Activated T-helper 17 cell treated with anti-CD3 and anti-CD28 coated beads, Interleukin-2, amount 50 U/mL, for 72 hours (primary cell): ENCODE results near the gene CTCF. TPM values are rescaled to one million over a fixed set of nuclear protein-coding genes. Genes with fewer than 3 reads are reported as not detected.
"Not testable (repeated sequence)": the region's sequence is repeated elsewhere in the genome, so short reads cannot be mapped to it uniquely, and the experiment has no call there.

Experiments used
- ATAC-seq: fragments of 150-1000 bp; cut with Tn5 transposase; replicated peaks from 2 replicates; pipeline ENCODE4 v1.10.0; 2021; ENCODE audit warnings: mild to moderate bottlenecking, moderate library complexity
- H3K27ac Mint-ChIP-seq: one replicate; pipeline ENCODE4 v1.8.0; 2022; ENCODE audit warnings: mixed read lengths
- H3K27me3 Mint-ChIP-seq: one replicate; pipeline ENCODE4 v1.8.0; 2022; ENCODE audit warnings: mixed read lengths
- H3K36me3 Mint-ChIP-seq: one replicate; pipeline ENCODE4 v1.8.0; 2022; ENCODE audit warnings: low read depth, mild to moderate bottlenecking, mixed read lengths
- H3K4me1 Mint-ChIP-seq: one replicate; pipeline ENCODE4 v1.8.0; 2022; ENCODE audit warnings: mixed read lengths
- H3K4me3 Mint-ChIP-seq: one replicate; pipeline ENCODE4 v1.8.0; 2022; ENCODE audit warnings: mild to moderate bottlenecking, mixed read lengths
- H3K9me3 Mint-ChIP-seq: one replicate; pipeline ENCODE4 v1.8.0; 2022; ENCODE audit warnings: mixed read lengths
- total RNA-seq, 2 donors: library from RNA; stranded (reverse); gene quantifications; one replicate each; pipeline ENCODE4 v1.2.3, GENCODE V29; 2022

CTCF gene
- total RNA-seq, 2 donors from 2014 or later = 41.2 to 49.4 TPM

DNA sequence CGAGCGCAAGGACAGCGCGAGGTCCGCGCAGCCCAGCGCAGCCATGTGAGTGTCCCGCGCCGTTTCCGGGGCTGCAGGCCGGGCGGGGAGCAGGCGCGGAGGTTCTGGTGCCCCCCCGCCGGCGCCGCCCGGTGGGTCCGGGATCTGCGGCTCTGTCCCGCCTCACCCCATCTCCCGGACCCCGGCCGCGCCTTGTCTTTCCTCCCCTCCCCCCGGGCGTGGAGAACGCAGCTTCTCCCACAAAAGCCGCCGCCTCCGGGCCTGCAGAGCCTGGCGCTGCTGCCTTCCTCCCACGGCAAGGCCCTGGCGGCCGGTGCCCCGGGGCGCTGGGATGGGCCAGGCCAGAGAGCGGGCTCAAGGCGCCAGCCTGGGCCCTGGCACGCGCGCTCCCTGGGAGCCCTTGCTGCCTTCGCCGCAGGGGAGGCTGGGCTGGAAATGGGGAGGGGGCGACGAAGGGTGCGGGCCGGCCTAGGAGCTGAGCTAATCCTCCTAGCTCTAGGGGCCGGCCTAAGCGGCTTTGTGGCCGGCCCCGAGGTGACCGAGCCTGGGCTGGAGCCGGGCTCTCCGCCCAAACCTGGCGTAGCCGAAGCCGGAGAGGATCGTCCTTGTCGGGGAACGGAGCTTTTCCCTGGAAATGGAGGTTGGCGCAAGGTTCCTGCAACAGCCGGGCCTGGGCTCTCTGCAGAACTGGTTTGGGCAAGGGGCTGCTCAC lies 33.3 kb upstream of the CTCF start:
- H3K27ac Mint-ChIP-seq = peak overlapping the region; percentile 76
- peak overlapping the region; percentile 84 for H3K4me3 Mint-ChIP-seq
- peak; percentile 72 for ATAC-seq
- H3K4me1 Mint-ChIP-seq = peaks cover 13% of the 10 kb centered on the region
- no peaks in the 10 kb centered on the region for H3K27me3 Mint-ChIP-seq
- no peaks in the 10 kb centered on the region for H3K36me3 Mint-ChIP-seq
- H3K9me3 Mint-ChIP-seq = no peaks in the 10 kb centered on the region

DNA sequence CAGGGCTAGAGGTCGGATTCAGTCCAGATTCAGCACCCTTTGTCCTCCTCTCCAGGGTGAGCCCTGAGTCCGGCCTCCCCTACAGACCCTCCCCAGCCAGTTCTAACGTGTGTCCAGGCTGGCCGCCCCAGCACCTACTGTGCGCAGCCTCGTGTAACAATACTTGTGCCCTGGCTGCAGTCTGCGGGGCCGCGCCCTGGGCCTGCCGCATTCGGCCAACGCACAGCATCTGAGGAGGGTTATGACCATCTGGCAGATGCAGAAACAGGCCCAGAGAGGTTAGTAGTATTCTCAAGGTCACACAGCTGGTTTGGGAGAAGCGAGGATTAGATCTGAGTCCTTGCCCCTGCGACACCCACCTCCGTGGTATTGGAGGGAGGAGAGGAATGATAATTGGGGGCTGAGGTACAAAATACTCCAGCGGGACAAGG lies 32.7 kb upstream of the CTCF start:
- no peaks in the 10 kb centered on the region for H3K36me3 Mint-ChIP-seq
- H3K27ac Mint-ChIP-seq = peak overlapping the region; percentile 76
- ATAC-seq = peak; percentile 6
- peaks cover 13% of the 10 kb centered on the region for H3K4me1 Mint-ChIP-seq
- no peaks in the 10 kb centered on the region for H3K27me3 Mint-ChIP-seq
- peak overlapping the region; percentile 84 for H3K4me3 Mint-ChIP-seq
- no peaks in the 10 kb centered on the region for H3K9me3 Mint-ChIP-seq

DNA sequence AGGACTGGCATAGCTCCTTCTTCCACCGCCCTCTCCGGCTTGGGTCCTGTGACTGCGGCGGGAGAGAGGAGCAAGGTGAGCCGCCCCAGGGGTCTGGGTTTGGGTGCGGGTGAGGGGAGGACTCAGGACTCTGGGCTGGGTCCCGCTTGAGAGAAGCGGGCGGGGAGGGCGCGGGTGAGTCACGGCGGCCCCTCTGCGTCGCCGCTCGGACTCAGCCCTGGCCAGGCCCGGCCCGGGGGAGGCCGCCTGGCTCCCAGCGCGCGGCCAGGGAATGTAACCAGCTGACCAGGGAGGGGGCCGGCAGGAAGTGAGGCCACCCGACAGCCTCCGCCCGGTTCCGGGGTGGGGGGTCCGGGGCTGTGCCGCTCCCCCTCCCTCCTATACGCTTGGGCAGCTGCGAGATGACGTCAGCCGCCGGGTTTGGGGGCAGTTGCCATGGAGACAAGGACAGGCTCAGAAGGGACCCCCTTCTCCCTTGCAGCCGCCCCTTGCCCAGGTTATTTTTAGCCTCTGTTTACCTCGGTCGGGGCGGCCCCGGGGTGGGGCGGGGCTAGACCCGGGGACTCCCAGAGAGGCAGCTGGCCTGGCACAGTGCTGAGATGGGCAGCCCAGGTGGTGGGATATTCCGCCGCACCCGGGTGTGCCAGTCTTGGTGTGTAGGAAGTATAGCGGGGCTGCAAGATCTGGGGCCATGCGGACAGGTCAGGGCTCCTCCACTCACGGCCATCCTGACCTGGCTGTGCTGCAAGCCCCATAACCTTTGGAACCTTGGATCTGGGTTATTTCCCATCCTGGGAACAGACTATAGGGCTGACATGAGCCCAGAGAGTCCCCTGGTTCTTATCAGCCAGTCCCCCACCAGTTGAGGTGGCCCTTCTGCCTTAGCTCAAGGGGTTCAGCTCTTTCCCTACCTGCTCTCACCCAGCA lies 32.0 kb upstream of the CTCF start:
- Mint-ChIP-seq H3K4me3 (peak overlapping the region; percentile 84), H3K27ac (peak overlapping the region; percentile 76), H3K36me3 (no peaks in the 10 kb centered on the region), H3K27me3 (no peaks in the 10 kb centered on the region), H3K9me3 (no peaks in the 10 kb centered on the region), H3K4me1 (peaks cover 16% of the 10 kb centered on the region)
- peak; percentile 49 for ATAC-seq

DNA sequence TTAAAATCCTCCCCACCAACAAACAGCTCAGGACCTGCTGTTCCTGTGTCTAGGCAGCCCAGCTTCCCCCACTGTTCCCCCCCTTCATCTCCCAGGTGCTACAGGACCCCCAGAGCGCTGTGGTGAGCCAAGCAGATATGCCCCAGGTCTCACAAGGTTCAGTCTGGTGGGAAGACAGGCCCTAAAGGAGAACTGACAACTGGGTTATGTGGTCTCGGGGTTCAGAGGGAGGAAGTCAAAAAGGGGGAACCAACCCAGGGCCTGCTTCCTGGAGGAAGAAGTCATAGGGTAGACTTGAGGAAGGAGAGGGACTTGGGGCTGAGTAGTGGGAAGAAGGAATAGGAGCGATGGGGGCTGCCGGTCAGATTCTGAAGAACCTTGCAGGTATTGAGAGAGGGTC lies 31.1 kb upstream of the CTCF start:
- Mint-ChIP-seq H3K4me3 (peak overlapping the region; percentile 84), H3K9me3 (no peaks in the 10 kb centered on the region), H3K36me3 (no peaks in the 10 kb centered on the region), H3K27ac (no peak overlapping the region), H3K4me1 (peaks cover 20% of the 10 kb centered on the region), H3K27me3 (no peaks in the 10 kb centered on the region)
- ATAC-seq = no peak

DNA sequence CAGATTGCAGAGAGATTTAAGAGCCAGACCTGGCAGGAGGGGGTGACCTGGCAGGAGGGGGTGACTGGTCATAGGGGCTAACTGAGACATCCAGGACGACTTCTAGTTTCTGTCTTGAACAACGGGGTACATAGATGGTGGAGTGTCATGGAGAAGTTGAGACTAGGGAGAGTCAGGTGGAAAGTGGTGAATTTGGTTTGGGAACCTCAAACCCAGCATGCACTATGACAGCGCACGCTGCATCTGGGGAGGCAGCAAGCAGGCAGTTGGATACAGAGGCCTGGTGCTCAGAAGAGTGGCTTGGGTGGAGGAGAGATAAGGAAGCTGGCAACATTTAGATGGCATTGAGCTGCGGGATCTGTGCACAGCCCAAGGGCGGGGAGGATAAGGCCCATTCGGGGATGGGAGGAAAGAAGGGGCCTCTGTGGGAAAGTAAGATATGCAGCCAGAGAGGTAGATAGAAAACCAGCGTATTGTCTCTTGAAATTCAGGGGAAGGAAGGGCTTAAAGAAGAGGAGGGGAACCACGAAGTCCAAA lies 29.2 kb upstream of the CTCF start:
- H3K27ac Mint-ChIP-seq = peak overlapping the region; percentile 12
- no peak overlapping the region for H3K4me3 Mint-ChIP-seq
- no peaks in the 10 kb centered on the region for H3K27me3 Mint-ChIP-seq
- no peak for ATAC-seq
- peaks cover 26% of the 10 kb centered on the region for H3K4me1 Mint-ChIP-seq
- H3K9me3 Mint-ChIP-seq = no peaks in the 10 kb centered on the region
- no peaks in the 10 kb centered on the region for H3K36me3 Mint-ChIP-seq

DNA sequence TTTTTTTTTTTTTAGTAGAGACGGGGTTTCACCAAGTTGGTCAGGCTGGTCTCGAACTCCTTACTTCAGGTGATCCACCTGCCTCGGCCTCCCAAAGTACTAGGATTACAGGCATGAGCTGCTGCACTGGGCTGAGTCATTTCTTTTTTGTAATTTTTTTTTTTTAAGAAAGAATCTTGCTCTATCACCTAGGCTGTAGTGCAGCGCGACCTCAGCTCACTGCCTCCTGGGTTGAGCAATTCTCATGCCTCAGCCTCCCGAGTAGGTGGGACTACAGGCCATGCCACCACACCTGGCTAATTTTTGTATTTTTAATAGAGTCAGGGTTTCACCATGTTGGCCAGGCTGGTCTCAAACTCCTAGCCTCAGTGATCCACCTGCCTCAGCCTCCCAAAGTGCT lies 28.3 kb upstream of the CTCF start:
- not testable (repeated sequence) for H3K36me3 Mint-ChIP-seq, H3K27me3 Mint-ChIP-seq, H3K27ac Mint-ChIP-seq, H3K9me3 Mint-ChIP-seq, ATAC-seq, H3K4me3 Mint-ChIP-seq
- H3K4me1 Mint-ChIP-seq = peaks cover 26% of the 10 kb centered on the region

DNA sequence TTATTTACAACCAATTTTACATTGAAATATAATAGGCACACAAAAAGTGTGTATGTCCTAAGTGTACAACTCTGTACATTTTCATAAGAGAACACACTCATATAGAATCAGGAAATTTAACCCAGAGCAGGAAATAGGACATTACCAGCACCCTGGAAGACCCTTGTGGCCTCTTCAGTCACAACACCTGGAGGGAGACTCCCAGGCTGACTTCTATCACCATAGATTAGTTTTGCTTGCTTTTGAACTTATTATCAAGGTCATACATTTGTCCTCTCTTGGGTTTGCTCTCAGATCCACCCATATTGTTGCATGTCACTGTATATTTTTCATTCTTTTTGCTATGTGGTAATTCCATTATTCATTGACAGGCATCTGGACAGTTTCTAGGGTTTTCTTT lies 27.9 kb upstream of the CTCF start:
- H3K4me3 Mint-ChIP-seq = no peak overlapping the region
- ATAC-seq = no peak
- no peaks in the 10 kb centered on the region for H3K9me3 Mint-ChIP-seq
- H3K4me1 Mint-ChIP-seq = peaks cover 26% of the 10 kb centered on the region
- no peaks in the 10 kb centered on the region for H3K27me3 Mint-ChIP-seq
- H3K36me3 Mint-ChIP-seq = peaks cover 10% of the 10 kb centered on the region
- no peak overlapping the region for H3K27ac Mint-ChIP-seq

DNA sequence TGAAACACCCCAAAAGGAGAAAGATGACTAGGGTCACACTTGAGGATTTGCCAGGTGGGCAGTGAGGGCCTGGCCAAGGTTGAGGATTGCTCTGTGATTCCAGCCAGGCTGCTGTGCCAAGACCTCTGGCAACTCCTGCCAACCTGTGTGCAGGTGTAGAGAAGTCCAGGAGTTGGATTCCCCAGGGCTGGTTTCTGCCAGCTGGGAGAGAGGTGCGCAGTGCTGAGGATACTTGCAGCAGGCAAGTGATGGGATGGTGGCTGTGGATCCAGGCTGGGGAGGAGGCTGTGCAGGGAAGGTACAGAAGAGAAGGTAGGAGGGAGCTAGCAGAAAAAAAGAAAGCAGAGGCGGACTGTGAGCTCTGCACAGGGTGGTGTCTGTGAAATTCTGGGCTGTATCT lies 27.1 kb upstream of the CTCF start:
- H3K4me3 Mint-ChIP-seq = no peak overlapping the region
- no peaks in the 10 kb centered on the region for H3K27me3 Mint-ChIP-seq

DNA sequence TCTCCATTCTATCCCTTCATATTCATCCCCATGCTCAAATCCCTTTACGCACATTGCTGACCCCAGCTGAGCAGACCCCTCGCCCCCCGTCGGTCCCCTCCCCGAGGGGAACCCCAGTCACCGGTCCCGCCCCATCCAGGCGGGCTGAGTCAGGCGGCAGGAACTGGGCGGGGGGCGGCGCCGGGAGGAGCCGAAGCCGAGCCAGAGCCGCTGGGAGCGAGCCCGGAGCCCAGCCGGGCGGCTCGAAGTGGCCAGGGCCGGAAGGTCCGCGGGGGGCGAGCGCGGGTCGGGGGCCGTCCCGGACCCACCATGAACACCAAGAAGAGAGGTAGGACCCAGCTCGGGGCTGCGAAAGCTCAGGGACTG lies 25.1 kb upstream of the CTCF start:
- Mint-ChIP-seq H3K27ac (peak overlapping the region; percentile 74), H3K4me3 (peak overlapping the region; percentile 88), H3K9me3 (no peaks in the 10 kb centered on the region), H3K4me1 (peaks cover 24% of the 10 kb centered on the region), H3K27me3 (no peaks in the 10 kb centered on the region), H3K36me3 (peaks cover 37% of the 10 kb centered on the region)
- peak; percentile 83 for ATAC-seq

More for the DNA sequence above, 27.1 kb upstream of the CTCF start:
- Mint-ChIP-seq H3K4me1 (peaks cover 26% of the 10 kb centered on the region), H3K36me3 (peaks cover 17% of the 10 kb centered on the region), H3K27ac (peak overlapping the region; percentile 74), H3K9me3 (no peaks in the 10 kb centered on the region)
- no peak for ATAC-seq

DNA sequence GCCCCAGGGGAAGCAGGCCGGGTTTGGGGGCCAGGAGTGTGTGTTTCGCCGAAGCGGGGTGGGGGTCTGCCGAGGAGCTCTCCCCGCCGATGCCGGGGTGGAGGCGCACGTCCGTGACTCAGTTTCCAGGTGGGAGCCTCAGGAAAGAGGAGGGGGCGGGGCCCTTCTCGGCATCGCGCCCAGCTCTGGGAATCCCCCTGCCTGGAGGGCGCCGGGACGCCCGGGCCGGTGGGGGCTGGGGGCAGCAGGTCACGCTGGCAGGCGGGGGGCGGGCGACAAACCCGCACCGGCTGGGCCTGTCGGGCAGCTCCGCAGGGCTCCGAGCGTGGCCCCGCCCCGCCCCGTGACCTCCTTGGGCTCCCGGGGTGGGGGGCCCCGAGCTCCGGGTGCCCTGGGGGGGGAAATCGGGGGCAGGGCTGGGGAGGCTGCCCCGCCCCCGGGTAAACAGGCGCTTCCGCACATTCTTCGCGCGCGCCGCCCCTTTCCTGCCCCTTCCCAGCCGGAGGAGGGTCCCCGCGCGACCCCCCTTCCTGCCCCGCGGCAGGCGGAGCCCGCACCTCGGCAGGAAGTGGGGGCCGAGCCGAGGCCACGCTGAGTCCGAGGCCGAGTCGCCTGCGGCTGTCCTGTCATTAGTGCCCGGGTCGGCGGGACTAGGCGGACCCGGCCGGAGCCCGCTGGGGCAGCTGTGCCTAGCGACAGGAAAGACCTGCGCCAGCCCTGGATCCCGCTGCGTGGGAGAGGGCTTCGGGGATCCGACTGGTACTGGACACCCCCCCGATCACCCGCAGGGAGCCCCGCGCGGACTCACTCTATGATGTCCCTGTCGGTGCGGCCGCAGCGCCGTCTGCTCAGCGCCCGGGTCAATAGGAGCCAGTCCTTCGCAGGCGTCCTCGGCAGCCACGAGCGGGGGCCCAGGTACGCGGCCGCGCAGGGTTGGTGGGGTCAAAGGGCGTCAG lies 24.4 kb upstream of the CTCF start:
- H3K36me3 Mint-ChIP-seq = peaks cover 44% of the 10 kb centered on the region
- H3K27ac Mint-ChIP-seq = no peak overlapping the region
- H3K4me3 Mint-ChIP-seq = peak overlapping the region; percentile 88
- no peaks in the 10 kb centered on the region for H3K9me3 Mint-ChIP-seq
- ATAC-seq = peak; percentile 59
- peaks cover 28% of the 10 kb centered on the region for H3K4me1 Mint-ChIP-seq
- H3K27me3 Mint-ChIP-seq = no peaks in the 10 kb centered on the region

DNA sequence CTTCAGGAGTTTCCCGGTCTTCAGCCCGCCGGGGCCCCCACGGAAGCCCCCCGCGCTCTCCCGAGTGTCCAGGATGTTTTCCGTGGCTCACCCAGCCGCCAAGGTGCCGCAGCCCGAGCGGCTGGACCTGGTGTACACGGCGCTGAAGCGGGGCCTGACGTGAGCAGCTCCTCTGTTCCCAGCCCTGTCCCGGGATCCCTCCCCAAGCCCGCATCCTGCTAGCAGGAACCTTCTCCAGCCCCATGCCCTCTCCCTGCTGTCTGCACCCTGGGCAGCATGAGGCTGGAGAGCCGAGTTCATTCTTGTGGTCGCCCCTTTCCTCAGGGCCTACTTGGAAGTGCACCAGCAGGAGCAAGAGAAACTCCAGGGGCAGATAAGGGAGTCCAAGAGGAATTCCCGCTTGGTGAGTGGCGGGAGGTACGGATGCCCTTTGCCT lies 23.6 kb upstream of the CTCF start:
- Mint-ChIP-seq H3K27me3 (no peaks in the 10 kb centered on the region), H3K36me3 (peaks cover 49% of the 10 kb centered on the region), H3K9me3 (no peaks in the 10 kb centered on the region), H3K4me3 (peak overlapping the region; percentile 67), H3K27ac (peak overlapping the region; percentile 46), H3K4me1 (peaks cover 22% of the 10 kb centered on the region)
- ATAC-seq = no peak

DNA sequence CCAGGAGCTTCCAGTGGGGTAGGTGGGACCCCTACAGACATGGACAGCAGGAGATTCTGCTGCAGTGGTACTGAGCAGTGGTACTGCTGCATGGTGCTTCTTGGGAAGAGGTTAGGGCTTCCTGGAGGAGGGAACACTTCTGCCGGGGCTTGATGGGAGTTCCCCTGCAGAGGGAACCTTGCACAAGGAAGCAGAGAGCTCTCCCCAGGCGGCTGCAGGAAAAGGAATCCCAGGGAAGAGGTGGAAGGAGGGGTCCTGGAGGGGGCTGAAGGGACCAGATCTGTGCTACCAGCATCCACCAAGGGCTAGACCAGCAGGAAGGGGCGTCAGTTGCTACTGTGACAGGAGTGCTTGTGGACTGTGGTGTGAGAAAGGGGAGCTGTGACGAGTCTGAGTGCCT lies 23.1 kb upstream of the CTCF start:
- Mint-ChIP-seq H3K9me3 (no peaks in the 10 kb centered on the region), H3K36me3 (peaks cover 54% of the 10 kb centered on the region), H3K4me3 (peak overlapping the region; percentile 67), H3K4me1 (peaks cover 22% of the 10 kb centered on the region), H3K27me3 (no peaks in the 10 kb centered on the region), H3K27ac (peak overlapping the region; percentile 46)
- ATAC-seq = no peak

DNA sequence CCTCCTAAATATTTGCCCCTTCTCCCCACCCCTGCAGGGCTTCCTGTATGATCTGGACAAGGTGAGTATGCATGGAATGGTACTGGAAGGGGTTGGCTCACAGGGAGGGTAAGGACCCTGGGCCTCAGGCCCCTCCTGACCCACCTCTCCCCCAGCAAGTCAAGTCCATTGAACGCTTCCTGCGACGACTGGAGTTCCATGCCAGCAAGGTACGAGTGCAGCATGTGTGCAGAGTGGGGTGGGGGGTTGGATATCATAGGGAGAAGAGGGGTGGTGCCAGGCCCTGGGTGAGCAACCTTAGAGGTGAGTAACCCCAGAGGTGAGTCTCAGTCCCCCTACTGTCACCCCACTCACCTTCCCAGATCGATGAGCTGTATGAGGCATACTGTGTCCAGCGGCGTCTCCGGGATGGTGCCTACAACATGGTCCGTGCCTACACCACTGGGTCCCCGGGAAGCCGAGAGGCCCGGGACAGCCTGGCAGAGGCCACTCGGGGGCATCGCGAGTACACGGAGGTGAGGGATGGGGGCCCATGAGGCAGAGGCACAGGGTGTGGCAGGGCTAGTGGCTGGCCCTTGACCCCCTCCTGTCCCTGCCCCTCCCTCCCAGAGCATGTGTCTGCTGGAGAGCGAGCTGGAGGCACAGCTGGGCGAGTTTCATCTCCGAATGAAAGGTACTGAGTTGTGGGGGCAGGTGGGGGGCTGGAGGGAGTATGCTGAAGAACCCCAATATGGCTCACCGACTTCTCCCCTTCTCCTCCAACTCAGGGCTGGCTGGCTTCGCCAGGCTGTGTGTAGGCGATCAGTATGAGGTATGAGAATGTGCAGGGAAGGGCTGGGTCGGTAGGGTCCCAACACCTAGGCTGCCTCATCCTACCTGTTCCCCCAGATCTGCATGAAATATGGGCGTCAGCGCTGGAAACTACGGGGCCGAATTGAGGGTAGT lies 22.4 kb upstream of the CTCF start:
- Mint-ChIP-seq H3K4me3 (peak overlapping the region; percentile 67), H3K27ac (peak overlapping the region; percentile 46), H3K27me3 (no peaks in the 10 kb centered on the region)

More for the DNA sequence above, 22.4 kb upstream of the CTCF start:
- peaks cover 59% of the 10 kb centered on the region for H3K36me3 Mint-ChIP-seq
- ATAC-seq = no peak
- H3K4me1 Mint-ChIP-seq = peaks cover 22% of the 10 kb centered on the region
- H3K9me3 Mint-ChIP-seq = no peaks in the 10 kb centered on the region
